GM23338 (cell line): ENCODE measurements around the gene CHD9. TPM values are rescaled to one million over a fixed set of nuclear protein-coding genes. Genes with fewer than 3 reads are reported as not detected.

Experiments
- ATAC-seq: fragments of 200-7000 bp; cut with Tn5 transposase; 3 replicates; pipeline ENCODE4 v1.9.1; 2020
- DNase-seq: peaks from one replicate; pipeline ENCODE4 v3.0.0-alpha.2; 2015; ENCODE audit warnings: low spot score
- H2AFZ ChIP-seq: fragments of 200-600 bp; sonication (generic); 2 replicates; pipeline ENCODE4 v1.8.0; 2016; ENCODE audit warnings: antibody characterized with exemption, mild to moderate bottlenecking, moderate library complexity
- H3F3A ChIP-seq: fragments of 200-600 bp; sonication (generic); replicated peaks from 2 replicates; pipeline ENCODE4 v1.8.0; 2017; ENCODE audit warnings: antibody characterized with exemption, mixed run types, low read depth
- H3K27ac ChIP-seq: fragments of 200-600 bp; sonication (generic); 2 replicates; pipeline ENCODE4 v1.6.1; 2016; ENCODE audit warnings: low read depth
- H3K27me3 ChIP-seq: fragments of 200-600 bp; sonication (generic); 2 replicates; pipeline ENCODE4 v1.8.0; 2016; ENCODE audit warnings: mild to moderate bottlenecking, mixed run types, moderate library complexity; ENCODE audit not compliant: insufficient read depth
- H3K36me3 ChIP-seq: fragments of 200-600 bp; sonication (generic); 2 replicates; pipeline ENCODE4 v1.8.0; 2016; ENCODE audit warnings: mild to moderate bottlenecking; ENCODE audit not compliant: insufficient read depth
- H3K4me1 ChIP-seq: fragments of 200-600 bp; sonication (generic); 2 replicates; pipeline ENCODE4 v1.8.0; 2016; ENCODE audit warnings: mild to moderate bottlenecking, moderate library complexity; ENCODE audit not compliant: insufficient read depth
- H3K4me2 ChIP-seq: fragments of 200-600 bp; sonication (generic); 2 replicates; pipeline ENCODE4 v1.7.1; 2017; ENCODE audit warnings: mixed run types
- H3K4me3 ChIP-seq: fragments of 200-600 bp; sonication (generic); 2 replicates; pipeline ENCODE4 v1.6.1; 2016; ENCODE audit warnings: mixed run types
- H3K79me2 ChIP-seq: fragments of 200-600 bp; sonication (generic); replicated peaks from 2 replicates; pipeline ENCODE4 v1.8.0; 2017; ENCODE audit warnings: mild to moderate bottlenecking; ENCODE audit not compliant: insufficient read depth
- H3K9me2 ChIP-seq: fragments of 200-600 bp; sonication (generic); 2 replicates; pipeline ENCODE4 v1.8.0; 2017; ENCODE audit not compliant: insufficient read depth
- H4K20me1 ChIP-seq: fragments of 200-600 bp; sonication (generic); replicated peaks from 2 replicates; pipeline ENCODE4 v1.8.0; 2017; ENCODE audit warnings: mild to moderate bottlenecking; ENCODE audit not compliant: insufficient read depth
- H3K27ac Mint-ChIP-seq: 2 replicates; pipeline ENCODE4 v1.8.0; 2020; ENCODE audit warnings: inconsistent platforms, mild to moderate bottlenecking, moderate library complexity, mixed read lengths
- H3K27me3 Mint-ChIP-seq: 3 replicates; pipeline ENCODE4 v1.8.0; 2022; ENCODE audit warnings: low read depth, mild to moderate bottlenecking, moderate library complexity, mixed read lengths, inconsistent platforms; ENCODE audit not compliant: insufficient read depth, poor library complexity
- H3K36me3 Mint-ChIP-seq: 3 replicates; pipeline ENCODE4 v1.8.0; 2021; ENCODE audit warnings: low read depth, mild to moderate bottlenecking, inconsistent platforms, moderate library complexity, mixed read lengths
- H3K4me1 Mint-ChIP-seq: 3 replicates; pipeline ENCODE4 v1.8.0; 2020; ENCODE audit warnings: mild to moderate bottlenecking, inconsistent platforms, mixed read lengths
- H3K4me3 Mint-ChIP-seq: 3 replicates; pipeline ENCODE4 v1.8.0; 2021; ENCODE audit warnings: moderate library complexity, mild to moderate bottlenecking, inconsistent platforms, mixed read lengths
- H3K9me3 Mint-ChIP-seq: 3 replicates; pipeline ENCODE4 v1.8.0; 2020; ENCODE audit warnings: moderate library complexity, mild to moderate bottlenecking, inconsistent platforms, mixed read lengths
- CREB1 ChIP-seq: fragments of 250-450 bp; sonication (Bioruptor Pico); IDR thresholded peaks from 2 replicates; pipeline ENCODE4 v1.5.0; 2020; ENCODE audit warnings: low read depth, mild to moderate bottlenecking, moderate library complexity
- EZH2 ChIP-seq: fragments of 200-600 bp; sonication (generic); IDR thresholded peaks from one replicate; pipeline ENCODE4 v1.8.0; 2017; ENCODE audit warnings: antibody characterized with exemption, mild to moderate bottlenecking, low read depth; ENCODE audit not compliant: unreplicated experiment
- EZH2phosphoT487 ChIP-seq: fragments of 200-600 bp; sonication (generic); IDR thresholded peaks from one replicate; pipeline ENCODE4 v1.8.1; 2018; ENCODE audit warnings: antibody characterized with exemption; ENCODE audit not compliant: unreplicated experiment
- JUNB ChIP-seq: IDR thresholded peaks from one replicate; pipeline ENCODE4 v1.6.1; 2016; ENCODE audit warnings: antibody characterized with exemption; ENCODE audit not compliant: unreplicated experiment
- NANOG ChIP-seq: IDR thresholded peaks from 2 replicates; pipeline ENCODE4 v1.6.1; 2016; ENCODE audit warnings: antibody characterized with exemption, borderline replicate concordance
- POLR2AphosphoS5 ChIP-seq: IDR thresholded peaks from 2 replicates; pipeline ENCODE4 v1.6.1; 2016; ENCODE audit warnings: antibody characterized with exemption, low read depth
- STAT1 ChIP-seq: IDR thresholded peaks from one replicate; pipeline ENCODE4 v1.6.1; 2016; ENCODE audit warnings: antibody characterized with exemption; ENCODE audit not compliant: unreplicated experiment
- ZNF114 ChIP-seq: fragments of 250-450 bp; sonication (Bioruptor Pico); IDR thresholded peaks from 2 replicates; pipeline ENCODE4 v1.5.0; 2020; ENCODE audit warnings: mild to moderate bottlenecking, moderate library complexity
- ZNF331 ChIP-seq: fragments of 250-450 bp; sonication (Bioruptor Pico); IDR thresholded peaks from 2 replicates; pipeline ENCODE4 v1.5.0; 2020; ENCODE audit warnings: low read depth, mild to moderate bottlenecking, moderate library complexity
- polyA plus RNA-seq: library from polyadenylated mRNA; unstranded; fragments of >200 nt; fragmentation: Nextera tagmentation; extraction: Ambion mirVana; gene quantifications from 2 replicates; pipeline ENCODE4 v1.2.1, GENCODE V29; 2016
- total RNA-seq: library from RNA; depleted of rRNA; stranded (reverse); fragments of >200 nt; shearing (Covaris generic); gene quantifications from 2 replicates; pipeline ENCODE4 v1.2.3, GENCODE V29; 2014
- TF ChIP-seq, protein P1 (sequence below): fragments of 250-450 bp; sonication (Bioruptor Pico); IDR thresholded peaks from 2 replicates; pipeline ENCODE4 v1.5.0; 2020; ENCODE audit warnings: mild to moderate bottlenecking, moderate library complexity
- TF ChIP-seq, protein P2 (sequence below), 2 experiments: fragments of 200-600 bp in 1 of 2; sonication (generic) in 1 of 2; conservative IDR thresholded peaks; 2 replicates each; pipeline versions ENCODE4 v1.5.1 to v1.6.1; 2016 to 2017; ENCODE audit warnings: antibody characterized with exemption in 2 of 2, low read depth in 2 of 2, mild to moderate bottlenecking in 2 of 2, moderate library complexity in 1 of 2
- TF ChIP-seq, protein P3 (sequence below): IDR thresholded peaks from 2 replicates; pipeline ENCODE4 v1.6.1; 2016; ENCODE audit warnings: antibody characterized with exemption
- TF ChIP-seq, protein P4 (sequence below): IDR thresholded peaks from one replicate; pipeline ENCODE4 v1.6.1; 2018; ENCODE audit warnings: antibody characterized with exemption; ENCODE audit not compliant: unreplicated experiment

The CHD9 gene
- total and polyA plus RNA-seq, 2 experiments from 2014 or later, result 18.8 to 46.6 TPM

DNA sequence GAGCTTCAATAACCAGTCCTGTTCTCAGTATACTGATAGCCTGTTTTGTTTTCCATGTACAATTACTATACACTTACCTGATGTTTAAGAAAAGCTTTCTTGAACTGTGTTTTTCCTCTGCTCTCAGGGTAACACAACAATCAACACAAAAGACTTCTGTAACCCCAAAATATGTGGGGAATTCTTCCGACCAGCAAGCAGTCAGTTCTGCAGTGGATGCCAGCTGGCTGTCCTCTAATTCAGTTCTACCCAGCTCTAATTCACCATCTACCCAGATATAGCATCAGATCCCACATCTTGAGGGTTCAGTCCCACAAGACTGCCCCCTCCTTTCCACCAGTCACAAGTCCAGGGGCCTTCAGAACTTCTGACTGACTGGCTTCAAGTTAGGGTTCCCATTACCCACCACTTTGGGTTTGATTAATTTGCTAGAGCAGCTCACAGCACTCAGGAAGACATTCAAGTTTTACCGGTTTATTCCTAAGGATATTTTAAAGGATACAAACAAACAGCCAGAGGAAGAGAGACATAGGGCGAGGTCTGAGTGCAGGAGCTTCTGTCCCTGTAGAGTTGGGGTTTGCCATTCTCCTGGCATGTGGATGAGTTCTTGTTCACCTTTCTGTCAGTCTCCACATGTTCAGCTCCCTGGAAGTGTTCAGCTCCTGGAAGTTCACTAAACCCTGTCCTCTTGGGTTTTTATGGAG lies 178.2 kb downstream of the CHD9 start:
- Histone ChIP-seq H3K27ac (no peak overlapping the region), H3K9me2 (no peaks in the 10 kb centered on the region), H2AFZ (no peak overlapping the region), H3K27me3 (no peaks in the 10 kb centered on the region), H3K36me3 (peaks cover 11% of the 10 kb centered on the region; the same call in 1 of the 2 replicates), H4K20me1 (no peaks in the 10 kb centered on the region), H3K4me1 (no peaks in the 10 kb centered on the region), H3F3A (no peaks in the 10 kb centered on the region), H3K4me3 (no peak overlapping the region), H3K4me2 (no peak overlapping the region), H3K79me2 (no peaks in the 10 kb centered on the region)
- no peak for DNase-seq
- Mint-ChIP-seq H3K4me1 (no peaks in the 10 kb centered on the region), H3K9me3 (no peaks in the 10 kb centered on the region), H3K4me3 (no peak overlapping the region), H3K36me3 (peaks cover 74% of the 10 kb centered on the region), H3K27me3 (no peaks in the 10 kb centered on the region), H3K27ac (no peak overlapping the region; the same call in 1 of the 2 replicates)
- ATAC-seq, result no peak
- TF ChIP-seq STAT1 (no peak), EZH2phosphoT487 (no peak), JUNB (no peak), ZNF114 (no peak), CREB1 (CRISPR knock-in tag) (no peak), EZH2 (no peak), POLR2AphosphoS5 (no peak), NANOG (no peak), ZNF331 (CRISPR knock-in tag) (no peak)
- TF ChIP-seq, protein P1, sequence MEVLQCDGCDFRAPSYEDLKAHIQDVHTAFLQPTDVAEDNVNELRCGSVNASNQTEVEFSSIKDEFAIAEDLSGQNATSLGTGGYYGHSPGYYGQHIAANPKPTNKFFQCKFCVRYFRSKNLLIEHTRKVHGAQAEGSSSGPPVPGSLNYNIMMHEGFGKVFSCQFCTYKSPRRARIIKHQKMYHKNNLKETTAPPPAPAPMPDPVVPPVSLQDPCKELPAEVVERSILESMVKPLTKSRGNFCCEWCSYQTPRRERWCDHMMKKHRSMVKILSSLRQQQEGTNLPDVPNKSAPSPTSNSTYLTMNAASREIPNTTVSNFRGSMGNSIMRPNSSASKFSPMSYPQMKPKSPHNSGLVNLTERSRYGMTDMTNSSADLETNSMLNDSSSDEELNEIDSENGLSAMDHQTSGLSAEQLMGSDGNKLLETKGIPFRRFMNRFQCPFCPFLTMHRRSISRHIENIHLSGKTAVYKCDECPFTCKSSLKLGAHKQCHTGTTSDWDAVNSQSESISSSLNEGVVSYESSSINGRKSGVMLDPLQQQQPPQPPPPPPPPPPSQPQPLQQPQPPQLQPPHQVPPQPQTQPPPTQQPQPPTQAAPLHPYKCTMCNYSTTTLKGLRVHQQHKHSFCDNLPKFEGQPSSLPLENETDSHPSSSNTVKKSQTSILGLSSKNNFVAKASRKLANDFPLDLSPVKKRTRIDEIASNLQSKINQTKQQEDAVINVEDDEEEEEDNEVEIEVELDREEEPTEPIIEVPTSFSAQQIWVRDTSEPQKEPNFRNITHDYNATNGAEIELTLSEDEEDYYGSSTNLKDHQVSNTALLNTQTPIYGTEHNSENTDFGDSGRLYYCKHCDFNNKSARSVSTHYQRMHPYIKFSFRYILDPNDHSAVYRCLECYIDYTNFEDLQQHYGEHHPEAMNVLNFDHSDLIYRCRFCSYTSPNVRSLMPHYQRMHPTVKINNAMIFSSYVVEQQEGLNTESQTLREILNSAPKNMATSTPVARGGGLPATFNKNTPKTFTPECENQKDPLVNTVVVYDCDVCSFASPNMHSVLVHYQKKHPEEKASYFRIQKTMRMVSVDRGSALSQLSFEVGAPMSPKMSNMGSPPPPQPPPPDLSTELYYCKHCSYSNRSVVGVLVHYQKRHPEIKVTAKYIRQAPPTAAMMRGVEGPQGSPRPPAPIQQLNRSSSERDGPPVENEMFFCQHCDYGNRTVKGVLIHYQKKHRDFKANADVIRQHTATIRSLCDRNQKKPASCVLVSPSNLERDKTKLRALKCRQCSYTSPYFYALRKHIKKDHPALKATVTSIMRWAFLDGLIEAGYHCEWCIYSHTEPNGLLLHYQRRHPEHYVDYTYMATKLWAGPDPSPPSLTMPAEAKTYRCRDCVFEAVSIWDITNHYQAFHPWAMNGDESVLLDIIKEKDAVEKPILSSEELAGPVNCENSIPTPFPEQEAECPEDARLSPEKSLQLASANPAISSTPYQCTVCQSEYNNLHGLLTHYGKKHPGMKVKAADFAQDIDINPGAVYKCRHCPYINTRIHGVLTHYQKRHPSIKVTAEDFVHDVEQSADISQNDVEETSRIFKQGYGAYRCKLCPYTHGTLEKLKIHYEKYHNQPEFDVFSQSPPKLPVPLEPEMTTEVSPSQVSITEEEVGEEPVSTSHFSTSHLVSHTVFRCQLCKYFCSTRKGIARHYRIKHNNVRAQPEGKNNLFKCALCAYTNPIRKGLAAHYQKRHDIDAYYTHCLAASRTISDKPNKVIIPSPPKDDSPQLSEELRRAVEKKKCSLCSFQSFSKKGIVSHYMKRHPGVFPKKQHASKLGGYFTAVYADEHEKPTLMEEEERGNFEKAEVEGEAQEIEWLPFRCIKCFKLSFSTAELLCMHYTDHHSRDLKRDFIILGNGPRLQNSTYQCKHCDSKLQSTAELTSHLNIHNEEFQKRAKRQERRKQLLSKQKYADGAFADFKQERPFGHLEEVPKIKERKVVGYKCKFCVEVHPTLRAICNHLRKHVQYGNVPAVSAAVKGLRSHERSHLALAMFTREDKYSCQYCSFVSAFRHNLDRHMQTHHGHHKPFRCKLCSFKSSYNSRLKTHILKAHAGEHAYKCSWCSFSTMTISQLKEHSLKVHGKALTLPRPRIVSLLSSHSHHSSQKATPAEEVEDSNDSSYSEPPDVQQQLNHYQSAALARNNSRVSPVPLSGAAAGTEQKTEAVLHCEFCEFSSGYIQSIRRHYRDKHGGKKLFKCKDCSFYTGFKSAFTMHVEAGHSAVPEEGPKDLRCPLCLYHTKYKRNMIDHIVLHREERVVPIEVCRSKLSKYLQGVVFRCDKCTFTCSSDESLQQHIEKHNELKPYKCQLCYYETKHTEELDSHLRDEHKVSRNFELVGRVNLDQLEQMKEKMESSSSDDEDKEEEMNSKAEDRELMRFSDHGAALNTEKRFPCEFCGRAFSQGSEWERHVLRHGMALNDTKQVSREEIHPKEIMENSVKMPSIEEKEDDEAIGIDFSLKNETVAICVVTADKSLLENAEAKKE (CRISPR knock-in tag), result no peak
- TF ChIP-seq, protein P2, sequence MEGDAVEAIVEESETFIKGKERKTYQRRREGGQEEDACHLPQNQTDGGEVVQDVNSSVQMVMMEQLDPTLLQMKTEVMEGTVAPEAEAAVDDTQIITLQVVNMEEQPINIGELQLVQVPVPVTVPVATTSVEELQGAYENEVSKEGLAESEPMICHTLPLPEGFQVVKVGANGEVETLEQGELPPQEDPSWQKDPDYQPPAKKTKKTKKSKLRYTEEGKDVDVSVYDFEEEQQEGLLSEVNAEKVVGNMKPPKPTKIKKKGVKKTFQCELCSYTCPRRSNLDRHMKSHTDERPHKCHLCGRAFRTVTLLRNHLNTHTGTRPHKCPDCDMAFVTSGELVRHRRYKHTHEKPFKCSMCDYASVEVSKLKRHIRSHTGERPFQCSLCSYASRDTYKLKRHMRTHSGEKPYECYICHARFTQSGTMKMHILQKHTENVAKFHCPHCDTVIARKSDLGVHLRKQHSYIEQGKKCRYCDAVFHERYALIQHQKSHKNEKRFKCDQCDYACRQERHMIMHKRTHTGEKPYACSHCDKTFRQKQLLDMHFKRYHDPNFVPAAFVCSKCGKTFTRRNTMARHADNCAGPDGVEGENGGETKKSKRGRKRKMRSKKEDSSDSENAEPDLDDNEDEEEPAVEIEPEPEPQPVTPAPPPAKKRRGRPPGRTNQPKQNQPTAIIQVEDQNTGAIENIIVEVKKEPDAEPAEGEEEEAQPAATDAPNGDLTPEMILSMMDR (conservative IDR thresholded peaks at IDR 0.05; ENCODE audit: low read depth in 2 of 2), result no peak
- TF ChIP-seq, protein P3, sequence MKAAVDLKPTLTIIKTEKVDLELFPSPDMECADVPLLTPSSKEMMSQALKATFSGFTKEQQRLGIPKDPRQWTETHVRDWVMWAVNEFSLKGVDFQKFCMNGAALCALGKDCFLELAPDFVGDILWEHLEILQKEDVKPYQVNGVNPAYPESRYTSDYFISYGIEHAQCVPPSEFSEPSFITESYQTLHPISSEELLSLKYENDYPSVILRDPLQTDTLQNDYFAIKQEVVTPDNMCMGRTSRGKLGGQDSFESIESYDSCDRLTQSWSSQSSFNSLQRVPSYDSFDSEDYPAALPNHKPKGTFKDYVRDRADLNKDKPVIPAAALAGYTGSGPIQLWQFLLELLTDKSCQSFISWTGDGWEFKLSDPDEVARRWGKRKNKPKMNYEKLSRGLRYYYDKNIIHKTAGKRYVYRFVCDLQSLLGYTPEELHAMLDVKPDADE, result no peak
- TF ChIP-seq, protein P4, sequence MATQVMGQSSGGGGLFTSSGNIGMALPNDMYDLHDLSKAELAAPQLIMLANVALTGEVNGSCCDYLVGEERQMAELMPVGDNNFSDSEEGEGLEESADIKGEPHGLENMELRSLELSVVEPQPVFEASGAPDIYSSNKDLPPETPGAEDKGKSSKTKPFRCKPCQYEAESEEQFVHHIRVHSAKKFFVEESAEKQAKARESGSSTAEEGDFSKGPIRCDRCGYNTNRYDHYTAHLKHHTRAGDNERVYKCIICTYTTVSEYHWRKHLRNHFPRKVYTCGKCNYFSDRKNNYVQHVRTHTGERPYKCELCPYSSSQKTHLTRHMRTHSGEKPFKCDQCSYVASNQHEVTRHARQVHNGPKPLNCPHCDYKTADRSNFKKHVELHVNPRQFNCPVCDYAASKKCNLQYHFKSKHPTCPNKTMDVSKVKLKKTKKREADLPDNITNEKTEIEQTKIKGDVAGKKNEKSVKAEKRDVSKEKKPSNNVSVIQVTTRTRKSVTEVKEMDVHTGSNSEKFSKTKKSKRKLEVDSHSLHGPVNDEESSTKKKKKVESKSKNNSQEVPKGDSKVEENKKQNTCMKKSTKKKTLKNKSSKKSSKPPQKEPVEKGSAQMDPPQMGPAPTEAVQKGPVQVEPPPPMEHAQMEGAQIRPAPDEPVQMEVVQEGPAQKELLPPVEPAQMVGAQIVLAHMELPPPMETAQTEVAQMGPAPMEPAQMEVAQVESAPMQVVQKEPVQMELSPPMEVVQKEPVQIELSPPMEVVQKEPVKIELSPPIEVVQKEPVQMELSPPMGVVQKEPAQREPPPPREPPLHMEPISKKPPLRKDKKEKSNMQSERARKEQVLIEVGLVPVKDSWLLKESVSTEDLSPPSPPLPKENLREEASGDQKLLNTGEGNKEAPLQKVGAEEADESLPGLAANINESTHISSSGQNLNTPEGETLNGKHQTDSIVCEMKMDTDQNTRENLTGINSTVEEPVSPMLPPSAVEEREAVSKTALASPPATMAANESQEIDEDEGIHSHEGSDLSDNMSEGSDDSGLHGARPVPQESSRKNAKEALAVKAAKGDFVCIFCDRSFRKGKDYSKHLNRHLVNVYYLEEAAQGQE, result no peak
